K562 (cell line): ENCODE measurements around the gene FKBP15. TPM values are rescaled to one million over a fixed set of nuclear protein-coding genes. Genes with fewer than 3 reads are reported as not detected.

Source experiments
- KAT8 ChIP-seq: fragments of 450-650 bp; IDR thresholded peaks from 2 replicates; pipeline ENCODE4 v1.6.1; 2016; ENCODE audit warnings: low read depth, mild to moderate bottlenecking
- PHF21A ChIP-seq: fragments of 450-650 bp; IDR thresholded peaks from 2 replicates; pipeline ENCODE4 v1.6.1; 2017; ENCODE audit warnings: low read depth, borderline replicate concordance
- TOE1 ChIP-seq, 2 experiments: fragments of 450-650 bp in 1 of 2; sonication (generic) in 1 of 2; formaldehyde crosslinking in 1 of 2; IDR thresholded peaks; 2 replicates each; pipeline versions ENCODE4 v1.7.1 to v1.8.0; 2016 to 2022; ENCODE audit warnings: borderline replicate concordance in 2 of 2, mild to moderate bottlenecking in 2 of 2, antibody characterized with exemption in 1 of 2, inconsistent platforms in 1 of 2, low read depth in 1 of 2, missing genetic modification reagents in 1 of 2, moderate library complexity in 1 of 2
- ZBTB17 ChIP-seq: fragments of 450-650 bp; formaldehyde crosslinking; IDR thresholded peaks from 2 replicates; pipeline ENCODE4 v1.4.0; 2020; ENCODE audit warnings: mild to moderate bottlenecking
- ZC3H4 ChIP-seq: sonication (generic); formaldehyde crosslinking; IDR thresholded peaks from 2 replicates; pipeline ENCODE4 v1.9.0; 2021; ENCODE audit warnings: missing genetic modification reagents, borderline replicate concordance
- ZKSCAN1 ChIP-seq: fragments of 150-350 bp; IDR thresholded peaks from 2 replicates; pipeline ENCODE4 v1.6.1; 2016; ENCODE audit warnings: low read depth, low read length
- polyA plus RNA-seq, 8 experiments: library from polyadenylated mRNA; depleted of rRNA in 4 of 8; stranded (reverse) in 5 of 8; unstranded in 3 of 8; fragments of >200 nt; fragmentation: Nextera tagmentation in 2 of 8; fragmentation: Illumina TruSeq in 1 of 8; extraction: Ambion mirVana in 2 of 8; extraction: Trizol in 1 of 8; gene quantifications; 2 replicates each; pipeline versions ENCODE4 v1.2.1 to v1.2.3, GENCODE V29; 2011 to 2014; ENCODE audit warnings: inconsistent platforms in 1 of 8, missing spikeins in 1 of 8
- total RNA-seq, 7 experiments: library from RNA; depleted of rRNA in 6 of 7; stranded (reverse); fragments of >200 nt in 6 of 7; fragmentation: Illumina TruSeq in 2 of 7; extraction: Trizol in 2 of 7; gene quantifications; 2 replicates each; pipeline versions ENCODE4 v1.2.1 to v1.2.3, GENCODE V29; 2011 to 2021; ENCODE audit warnings: low replicate concordance in 1 of 7
- TF ChIP-seq, protein P1 (sequence below): sonication (generic); formaldehyde crosslinking; IDR thresholded peaks from 2 replicates; pipeline ENCODE4 v1.5.0; 2020; ENCODE audit warnings: missing genetic modification reagents
- TF ChIP-seq, protein P2 (sequence below), 2 experiments: IDR thresholded peaks; 2 replicates each; pipeline ENCODE4 v1.6.1; 2011; ENCODE audit warnings: borderline replicate concordance in 1 of 2, control low read depth in 1 of 2, low read depth in 1 of 2, low read length in 1 of 2, mild to moderate bottlenecking in 1 of 2, mixed read lengths in 1 of 2, moderate library complexity in 1 of 2; ENCODE audit not compliant: insufficient read depth in 1 of 2, insufficient read length in 1 of 2, poor library complexity in 1 of 2, severe bottlenecking in 1 of 2; ENCODE audit errors: extremely low read depth in 1 of 2
- TF ChIP-seq, protein P3 (sequence below): fragments of 450-650 bp; formaldehyde crosslinking; IDR thresholded peaks from 2 replicates; pipeline ENCODE4 v1.4.0; 2020; ENCODE audit warnings: mild to moderate bottlenecking, moderate library complexity
- TF ChIP-seq, protein P4 (sequence below): fragments of 200-600 bp; sonication (generic); IDR thresholded peaks from one replicate; pipeline ENCODE4 v1.6.1; 2012; ENCODE audit warnings: mild to moderate bottlenecking, low read depth, low read length, inconsistent platforms

Gene FKBP15
- total and polyA plus RNA-seq, 9 of the 15 experiments (the other 6 are each of a cell fraction or from before 2014, with no cell fraction given): 8.7 to 38.0 (median 18.9) TPM

DNA sequence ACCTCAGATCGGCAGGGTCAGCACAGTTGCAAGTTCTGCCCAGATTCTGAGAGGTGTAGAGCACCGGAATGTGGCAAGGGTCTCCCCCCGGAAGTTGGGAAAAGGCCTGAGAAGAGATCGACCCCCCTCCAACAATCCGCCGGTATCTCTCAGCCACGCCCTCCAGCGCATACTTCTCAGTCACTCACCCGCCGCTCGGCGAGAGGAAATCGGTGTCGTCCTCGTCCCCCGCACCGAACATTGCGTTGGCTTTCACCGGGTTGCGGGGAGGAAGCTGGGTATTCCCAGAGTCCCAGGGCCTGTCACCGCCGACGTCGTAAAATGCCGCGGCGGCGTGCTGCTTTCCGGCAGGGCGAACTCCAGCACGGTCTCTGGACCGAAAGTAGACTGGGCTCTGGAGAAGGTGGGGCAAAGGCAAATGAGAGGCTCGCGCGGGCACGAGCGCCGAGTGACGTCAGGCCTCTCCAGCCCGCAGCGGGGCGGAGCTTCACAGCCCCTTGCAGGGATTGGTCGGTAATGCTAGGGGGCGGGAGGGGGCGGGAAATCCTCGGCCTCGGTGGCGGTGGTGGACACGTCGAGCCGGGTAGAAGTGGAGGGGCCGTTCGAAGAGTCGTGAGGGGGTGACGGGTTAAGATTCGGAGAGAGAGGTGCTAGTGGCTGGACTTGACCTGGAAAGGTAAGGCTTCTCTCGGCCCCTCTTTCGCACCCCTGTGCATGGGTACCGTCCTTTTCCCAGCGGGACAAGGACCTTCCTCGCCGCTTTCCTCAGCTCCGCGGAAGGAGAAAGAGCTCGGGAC is at the start of gene FKBP15, which contains the start of gene SLC31A1 (continued):
- TF ChIP-seq, protein P1, sequence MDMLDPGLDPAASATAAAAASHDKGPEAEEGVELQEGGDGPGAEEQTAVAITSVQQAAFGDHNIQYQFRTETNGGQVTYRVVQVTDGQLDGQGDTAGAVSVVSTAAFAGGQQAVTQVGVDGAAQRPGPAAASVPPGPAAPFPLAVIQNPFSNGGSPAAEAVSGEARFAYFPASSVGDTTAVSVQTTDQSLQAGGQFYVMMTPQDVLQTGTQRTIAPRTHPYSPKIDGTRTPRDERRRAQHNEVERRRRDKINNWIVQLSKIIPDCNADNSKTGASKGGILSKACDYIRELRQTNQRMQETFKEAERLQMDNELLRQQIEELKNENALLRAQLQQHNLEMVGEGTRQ (CRISPR knock-in tag): peak; percentile 35; the same call in 1 of the 2 replicates
- TF ChIP-seq, protein P2, sequence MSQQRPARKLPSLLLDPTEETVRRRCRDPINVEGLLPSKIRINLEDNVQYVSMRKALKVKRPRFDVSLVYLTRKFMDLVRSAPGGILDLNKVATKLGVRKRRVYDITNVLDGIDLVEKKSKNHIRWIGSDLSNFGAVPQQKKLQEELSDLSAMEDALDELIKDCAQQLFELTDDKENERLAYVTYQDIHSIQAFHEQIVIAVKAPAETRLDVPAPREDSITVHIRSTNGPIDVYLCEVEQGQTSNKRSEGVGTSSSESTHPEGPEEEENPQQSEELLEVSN (IDR thresholded peaks at IDR 0.05; ENCODE audit: borderline replicate concordance in 1 of 2, extremely low read depth in 1 of 2, insufficient read depth in 1 of 2, insufficient read length in 1 of 2, low read depth in 1 of 2, low read length in 1 of 2, poor library complexity in 1 of 2, severe bottlenecking in 1 of 2): peak; percentile 73 to 86
- TF ChIP-seq, protein P3, sequence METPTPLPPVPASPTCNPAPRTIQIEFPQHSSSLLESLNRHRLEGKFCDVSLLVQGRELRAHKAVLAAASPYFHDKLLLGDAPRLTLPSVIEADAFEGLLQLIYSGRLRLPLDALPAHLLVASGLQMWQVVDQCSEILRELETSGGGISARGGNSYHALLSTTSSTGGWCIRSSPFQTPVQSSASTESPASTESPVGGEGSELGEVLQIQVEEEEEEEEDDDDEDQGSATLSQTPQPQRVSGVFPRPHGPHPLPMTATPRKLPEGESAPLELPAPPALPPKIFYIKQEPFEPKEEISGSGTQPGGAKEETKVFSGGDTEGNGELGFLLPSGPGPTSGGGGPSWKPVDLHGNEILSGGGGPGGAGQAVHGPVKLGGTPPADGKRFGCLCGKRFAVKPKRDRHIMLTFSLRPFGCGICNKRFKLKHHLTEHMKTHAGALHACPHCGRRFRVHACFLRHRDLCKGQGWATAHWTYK: peak; percentile 14; the same call in 1 of the 2 replicates
- TF ChIP-seq TOE1 (IDR thresholded peaks at IDR 0.05; ENCODE audit: borderline replicate concordance) (peak; percentile 5; the same call in 1 of the 2 replicates), TOE1 (CRISPR knock-in tag; IDR thresholded peaks at IDR 0.05; ENCODE audit: borderline replicate concordance, low read depth) (no peak), PHF21A (no peak), ZC3H4 (CRISPR knock-in tag) (no peak), KAT8 (no peak), ZBTB17 (no peak), ZKSCAN1 (no peak)
- TF ChIP-seq, protein P4, sequence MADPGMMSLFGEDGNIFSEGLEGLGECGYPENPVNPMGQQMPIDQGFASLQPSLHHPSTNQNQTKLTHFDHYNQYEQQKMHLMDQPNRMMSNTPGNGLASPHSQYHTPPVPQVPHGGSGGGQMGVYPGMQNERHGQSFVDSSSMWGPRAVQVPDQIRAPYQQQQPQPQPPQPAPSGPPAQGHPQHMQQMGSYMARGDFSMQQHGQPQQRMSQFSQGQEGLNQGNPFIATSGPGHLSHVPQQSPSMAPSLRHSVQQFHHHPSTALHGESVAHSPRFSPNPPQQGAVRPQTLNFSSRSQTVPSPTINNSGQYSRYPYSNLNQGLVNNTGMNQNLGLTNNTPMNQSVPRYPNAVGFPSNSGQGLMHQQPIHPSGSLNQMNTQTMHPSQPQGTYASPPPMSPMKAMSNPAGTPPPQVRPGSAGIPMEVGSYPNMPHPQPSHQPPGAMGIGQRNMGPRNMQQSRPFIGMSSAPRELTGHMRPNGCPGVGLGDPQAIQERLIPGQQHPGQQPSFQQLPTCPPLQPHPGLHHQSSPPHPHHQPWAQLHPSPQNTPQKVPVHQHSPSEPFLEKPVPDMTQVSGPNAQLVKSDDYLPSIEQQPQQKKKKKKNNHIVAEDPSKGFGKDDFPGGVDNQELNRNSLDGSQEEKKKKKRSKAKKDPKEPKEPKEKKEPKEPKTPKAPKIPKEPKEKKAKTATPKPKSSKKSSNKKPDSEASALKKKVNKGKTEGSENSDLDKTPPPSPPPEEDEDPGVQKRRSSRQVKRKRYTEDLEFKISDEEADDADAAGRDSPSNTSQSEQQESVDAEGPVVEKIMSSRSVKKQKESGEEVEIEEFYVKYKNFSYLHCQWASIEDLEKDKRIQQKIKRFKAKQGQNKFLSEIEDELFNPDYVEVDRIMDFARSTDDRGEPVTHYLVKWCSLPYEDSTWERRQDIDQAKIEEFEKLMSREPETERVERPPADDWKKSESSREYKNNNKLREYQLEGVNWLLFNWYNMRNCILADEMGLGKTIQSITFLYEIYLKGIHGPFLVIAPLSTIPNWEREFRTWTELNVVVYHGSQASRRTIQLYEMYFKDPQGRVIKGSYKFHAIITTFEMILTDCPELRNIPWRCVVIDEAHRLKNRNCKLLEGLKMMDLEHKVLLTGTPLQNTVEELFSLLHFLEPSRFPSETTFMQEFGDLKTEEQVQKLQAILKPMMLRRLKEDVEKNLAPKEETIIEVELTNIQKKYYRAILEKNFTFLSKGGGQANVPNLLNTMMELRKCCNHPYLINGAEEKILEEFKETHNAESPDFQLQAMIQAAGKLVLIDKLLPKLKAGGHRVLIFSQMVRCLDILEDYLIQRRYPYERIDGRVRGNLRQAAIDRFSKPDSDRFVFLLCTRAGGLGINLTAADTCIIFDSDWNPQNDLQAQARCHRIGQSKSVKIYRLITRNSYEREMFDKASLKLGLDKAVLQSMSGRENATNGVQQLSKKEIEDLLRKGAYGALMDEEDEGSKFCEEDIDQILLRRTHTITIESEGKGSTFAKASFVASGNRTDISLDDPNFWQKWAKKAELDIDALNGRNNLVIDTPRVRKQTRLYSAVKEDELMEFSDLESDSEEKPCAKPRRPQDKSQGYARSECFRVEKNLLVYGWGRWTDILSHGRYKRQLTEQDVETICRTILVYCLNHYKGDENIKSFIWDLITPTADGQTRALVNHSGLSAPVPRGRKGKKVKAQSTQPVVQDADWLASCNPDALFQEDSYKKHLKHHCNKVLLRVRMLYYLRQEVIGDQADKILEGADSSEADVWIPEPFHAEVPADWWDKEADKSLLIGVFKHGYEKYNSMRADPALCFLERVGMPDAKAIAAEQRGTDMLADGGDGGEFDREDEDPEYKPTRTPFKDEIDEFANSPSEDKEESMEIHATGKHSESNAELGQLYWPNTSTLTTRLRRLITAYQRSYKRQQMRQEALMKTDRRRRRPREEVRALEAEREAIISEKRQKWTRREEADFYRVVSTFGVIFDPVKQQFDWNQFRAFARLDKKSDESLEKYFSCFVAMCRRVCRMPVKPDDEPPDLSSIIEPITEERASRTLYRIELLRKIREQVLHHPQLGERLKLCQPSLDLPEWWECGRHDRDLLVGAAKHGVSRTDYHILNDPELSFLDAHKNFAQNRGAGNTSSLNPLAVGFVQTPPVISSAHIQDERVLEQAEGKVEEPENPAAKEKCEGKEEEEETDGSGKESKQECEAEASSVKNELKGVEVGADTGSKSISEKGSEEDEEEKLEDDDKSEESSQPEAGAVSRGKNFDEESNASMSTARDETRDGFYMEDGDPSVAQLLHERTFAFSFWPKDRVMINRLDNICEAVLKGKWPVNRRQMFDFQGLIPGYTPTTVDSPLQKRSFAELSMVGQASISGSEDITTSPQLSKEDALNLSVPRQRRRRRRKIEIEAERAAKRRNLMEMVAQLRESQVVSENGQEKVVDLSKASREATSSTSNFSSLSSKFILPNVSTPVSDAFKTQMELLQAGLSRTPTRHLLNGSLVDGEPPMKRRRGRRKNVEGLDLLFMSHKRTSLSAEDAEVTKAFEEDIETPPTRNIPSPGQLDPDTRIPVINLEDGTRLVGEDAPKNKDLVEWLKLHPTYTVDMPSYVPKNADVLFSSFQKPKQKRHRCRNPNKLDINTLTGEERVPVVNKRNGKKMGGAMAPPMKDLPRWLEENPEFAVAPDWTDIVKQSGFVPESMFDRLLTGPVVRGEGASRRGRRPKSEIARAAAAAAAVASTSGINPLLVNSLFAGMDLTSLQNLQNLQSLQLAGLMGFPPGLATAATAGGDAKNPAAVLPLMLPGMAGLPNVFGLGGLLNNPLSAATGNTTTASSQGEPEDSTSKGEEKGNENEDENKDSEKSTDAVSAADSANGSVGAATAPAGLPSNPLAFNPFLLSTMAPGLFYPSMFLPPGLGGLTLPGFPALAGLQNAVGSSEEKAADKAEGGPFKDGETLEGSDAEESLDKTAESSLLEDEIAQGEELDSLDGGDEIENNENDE: no peak
